Posterior vena cava (tissue), 2 donors: Measurements from ENCODE around the gene SH2B3. TPM values are rescaled to one million over a fixed set of nuclear protein-coding genes. Genes with fewer than 3 reads are reported as not detected.
"Not testable (repeated sequence)": the region's sequence is repeated elsewhere in the genome, so short reads cannot be mapped to it uniquely, and the experiment has no call there.

Experiments
- DNase-seq: peaks from one replicate; pipeline ENCODE4 v3.0.0-alpha.2; 2020; ENCODE audit warnings: low spot score
- intact Hi-C, 2 donors: fragments of 100-400 bp; cut with DNase I; formaldehyde crosslinking; loops; one replicate each; pipeline versions ENCODE4 v1.14.1 to v1.14.2; 2022 to 2023
- total RNA-seq, 2 donors: library from RNA; stranded (reverse); fragmentation: NEBNext Ultra II Directional; extraction: Animal tissue kit (Norgen Biotek cat#: 25700); gene quantifications; one replicate each; pipeline ENCODE4 v1.2.1, GENCODE V29; 2021
- donor health status: DM: yes; HTN: yes; CAD: no.
- donor health status: DM: yes; HTN: yes; CAD: no.

Gene SH2B3
- total RNA-seq, 2 donors from 2014 or later: 31.9 to 32.4 TPM

- intact Hi-C loops: no loop called here
- no peak for DNase-seq
Measured at GRCh38 chr12:111471236-111471635, 65.5 kb downstream of the SH2B3 start.

GRCh38 chr12:111482462-111482861 is 76.7 kb downstream of the SH2B3 start:
- no peak for DNase-seq
- intact Hi-C loops: no loop called here

- no peak for DNase-seq
- intact Hi-C loops: no loop called here
Measured at GRCh38 chr12:111488271-111488670, 82.5 kb downstream of the SH2B3 start.

DNA sequence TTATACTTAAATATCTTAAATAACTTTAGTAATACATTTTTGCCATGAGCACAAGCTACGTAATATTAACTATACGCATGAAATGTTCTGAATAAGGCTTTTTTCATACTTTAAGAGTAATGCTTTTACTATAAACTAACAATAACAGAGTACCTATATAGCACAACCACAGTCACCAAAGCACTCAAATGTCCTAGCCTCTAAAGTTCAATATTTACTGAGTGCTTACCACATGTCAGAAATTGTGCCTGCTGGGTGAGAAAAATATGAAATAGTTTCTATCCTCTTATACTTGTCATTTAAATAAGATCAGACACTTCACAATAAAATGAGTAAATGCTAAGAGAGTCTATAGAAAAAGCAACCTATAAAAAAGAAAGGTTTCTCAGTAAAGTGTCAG is 83.1 kb downstream of the SH2B3 start:
- intact Hi-C loops: no loop called here
- DNase-seq: no peak

GRCh38 chr12:111492979-111493378 is 87.3 kb downstream of the SH2B3 start:
- intact Hi-C loops, DNase-seq: not testable (repeated sequence)

- intact Hi-C loops: no loop called here
- no peak for DNase-seq
Measured at GRCh38 chr12:111494676-111495075, 89.0 kb downstream of the SH2B3 start.

Other genes starting within 250 kb of the SH2B3 start
- gene PHETA1, start 36.8 kb upstream of the SH2B3 start, total RNA-seq: 10 to 100 TPM in 1 of 2 donors, 1 to 10 TPM in 1; 8.3 to 10.2 TPM
- 10 to 100 TPM; 57.8 to 64.4 TPM for gene ATXN2, start 193.4 kb downstream of the SH2B3 start, total RNA-seq